HG03342 (cell line): ENCODE data around the gene ANO10.

Experiments
- ATAC-seq: cut with Tn5 transposase; IDR thresholded peaks from one replicate; pipeline ENCODE4 v1.9.1; 2021; ENCODE audit warnings: mild to moderate bottlenecking, moderate library complexity; ENCODE audit not compliant: unreplicated experiment

ANO10 gene

DNA sequence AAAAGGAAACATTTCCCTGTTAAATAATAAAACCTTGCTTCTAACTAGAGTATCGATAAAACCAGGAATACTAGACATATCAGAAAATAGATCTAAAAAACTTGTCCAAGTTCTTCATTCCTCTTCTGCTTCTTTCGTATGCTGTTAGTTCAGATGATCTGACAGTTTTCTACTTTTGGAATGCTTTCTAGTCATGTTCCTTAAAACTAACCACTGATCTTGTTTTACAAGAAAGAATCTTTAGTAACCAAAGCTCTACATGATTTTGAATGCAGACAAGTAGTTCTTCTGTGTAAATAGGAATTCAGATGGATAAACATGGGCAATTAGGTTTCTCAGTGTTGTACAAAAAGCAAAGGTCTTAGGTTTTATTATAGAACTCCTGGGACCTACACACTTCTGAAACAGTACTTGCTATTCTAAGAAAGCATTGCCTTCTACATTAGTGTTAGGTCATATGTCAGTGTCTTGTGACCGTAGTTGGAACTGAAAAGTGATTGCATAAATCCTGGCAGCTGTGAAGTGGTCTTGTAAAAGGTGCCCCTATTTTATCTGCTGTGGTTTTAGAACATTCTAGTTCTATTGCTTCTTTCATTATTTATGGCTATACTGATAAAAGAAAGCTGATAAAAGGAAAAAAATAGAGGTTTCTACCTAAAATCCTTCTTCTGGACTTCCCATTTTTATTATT, 294.8 kb downstream of the ANO10 start:
- ATAC-seq, result no peak

DNA sequence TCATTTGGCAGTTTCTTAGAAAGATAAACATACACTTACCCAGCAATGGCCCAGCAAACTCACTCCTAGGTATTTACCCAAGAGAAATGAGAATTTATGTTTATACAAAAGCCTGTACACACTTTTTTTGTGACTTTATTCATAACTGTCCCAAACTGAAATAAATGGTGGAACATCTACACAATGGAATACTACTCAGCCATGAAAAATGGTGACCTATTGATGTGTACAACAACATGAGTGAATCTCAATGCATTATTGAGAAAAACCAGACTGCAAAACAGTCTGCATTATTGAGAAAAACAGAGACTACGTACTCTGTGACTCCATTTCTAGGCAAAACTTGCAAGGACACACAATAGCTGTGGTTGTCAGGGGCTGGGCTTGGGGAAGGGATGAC, 298.3 kb downstream of the ANO10 start:
- no peak for ATAC-seq

DNA sequence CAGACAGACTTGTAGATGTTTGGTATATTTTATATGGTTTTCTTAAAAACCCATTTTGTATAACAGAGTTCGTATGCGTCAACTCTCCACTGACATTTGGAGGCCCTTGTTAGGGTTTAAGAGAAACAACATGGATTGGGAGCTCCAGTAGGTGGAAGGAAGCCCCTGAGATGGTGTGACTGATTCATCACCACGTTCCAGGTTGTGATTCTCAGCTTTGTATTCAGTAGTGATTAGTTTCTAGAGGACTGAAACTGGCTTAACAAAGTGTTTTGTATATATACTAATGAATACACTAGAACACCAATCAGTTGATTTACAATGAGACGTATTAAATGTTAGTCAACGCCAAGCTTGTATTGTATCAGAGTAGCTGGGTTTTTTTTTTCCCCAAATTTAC, 301.5 kb downstream of the ANO10 start:
- no peak for ATAC-seq

DNA sequence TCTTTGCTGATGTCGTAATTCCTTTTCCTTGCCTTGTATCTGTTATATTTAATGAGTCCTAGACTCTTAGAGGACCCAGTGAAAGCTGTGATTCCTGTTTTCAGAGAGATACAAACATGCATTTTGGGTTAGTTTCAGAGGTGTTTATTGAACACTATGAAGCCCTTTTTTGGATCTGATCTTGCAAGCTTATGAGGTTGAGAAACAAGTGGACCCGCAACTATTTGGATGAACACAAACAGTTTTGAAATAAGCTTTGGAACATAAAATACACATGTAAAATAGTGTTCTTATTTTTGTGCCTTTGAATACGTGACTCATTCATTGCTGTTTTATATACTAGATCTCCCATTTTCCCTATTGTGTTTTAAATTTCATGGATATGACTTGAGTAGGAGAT, 302.0 kb downstream of the ANO10 start:
- ATAC-seq, result no peak

DNA sequence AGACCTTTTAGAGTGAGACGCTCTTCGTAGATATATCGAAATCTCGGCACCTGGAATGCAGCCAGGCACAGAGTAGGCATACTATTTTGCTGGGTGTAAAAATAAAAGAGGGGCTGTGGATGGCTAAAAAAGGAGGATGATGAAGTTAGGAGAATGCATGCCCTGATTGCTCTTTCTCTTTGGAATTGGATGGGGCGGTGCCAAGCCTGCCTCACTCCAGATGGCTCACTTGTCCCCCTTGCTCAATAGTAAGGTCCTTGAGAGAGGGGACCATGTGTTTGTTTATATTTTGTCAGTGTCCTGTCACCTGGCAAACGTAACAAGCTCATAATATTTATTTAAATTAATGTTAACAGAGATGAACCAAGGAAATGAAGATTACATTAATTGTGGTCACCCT, 302.4 kb downstream of the ANO10 start:
- ATAC-seq, result no peak

DNA sequence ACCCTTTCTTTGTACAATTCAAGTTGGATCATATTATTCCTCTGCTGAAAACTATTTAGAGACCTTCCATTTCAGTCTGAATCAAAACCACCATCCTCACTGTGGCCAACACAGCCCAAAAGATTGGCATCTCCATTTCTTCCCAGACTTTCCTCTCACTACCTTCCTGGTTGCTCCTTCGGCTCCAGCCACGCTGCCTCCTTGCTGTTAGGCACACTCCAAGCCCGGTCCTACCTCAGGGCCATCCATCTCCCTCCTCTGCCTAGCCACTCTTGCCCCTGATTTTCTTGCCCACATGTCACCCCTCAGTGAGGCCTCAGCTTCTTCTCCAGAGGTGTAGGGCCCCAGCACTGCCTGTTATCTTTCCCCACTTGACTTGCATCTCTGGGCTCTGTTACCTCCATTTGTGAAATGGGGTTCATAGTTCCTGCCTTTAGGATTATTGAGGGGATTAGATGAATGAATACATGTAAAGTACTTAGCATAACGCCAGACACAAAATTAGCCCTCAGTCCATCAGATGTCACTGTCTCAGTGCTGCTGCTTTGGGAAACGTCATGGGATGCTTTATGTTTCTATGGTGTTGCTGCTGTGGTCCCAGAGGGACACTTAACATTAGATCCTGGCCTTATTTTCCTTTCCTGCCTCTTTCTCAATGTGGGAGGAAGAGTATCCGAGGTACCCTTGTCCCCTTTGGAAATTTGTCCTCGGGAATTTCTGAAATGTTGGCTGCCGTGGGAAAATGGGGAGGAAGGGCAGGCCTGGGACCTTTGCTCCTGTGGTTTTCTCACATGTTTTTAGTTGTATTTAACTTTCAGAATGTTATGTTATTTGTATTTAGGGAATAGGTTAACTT, 304.1 kb downstream of the ANO10 start:
- ATAC-seq, result no peak

DNA sequence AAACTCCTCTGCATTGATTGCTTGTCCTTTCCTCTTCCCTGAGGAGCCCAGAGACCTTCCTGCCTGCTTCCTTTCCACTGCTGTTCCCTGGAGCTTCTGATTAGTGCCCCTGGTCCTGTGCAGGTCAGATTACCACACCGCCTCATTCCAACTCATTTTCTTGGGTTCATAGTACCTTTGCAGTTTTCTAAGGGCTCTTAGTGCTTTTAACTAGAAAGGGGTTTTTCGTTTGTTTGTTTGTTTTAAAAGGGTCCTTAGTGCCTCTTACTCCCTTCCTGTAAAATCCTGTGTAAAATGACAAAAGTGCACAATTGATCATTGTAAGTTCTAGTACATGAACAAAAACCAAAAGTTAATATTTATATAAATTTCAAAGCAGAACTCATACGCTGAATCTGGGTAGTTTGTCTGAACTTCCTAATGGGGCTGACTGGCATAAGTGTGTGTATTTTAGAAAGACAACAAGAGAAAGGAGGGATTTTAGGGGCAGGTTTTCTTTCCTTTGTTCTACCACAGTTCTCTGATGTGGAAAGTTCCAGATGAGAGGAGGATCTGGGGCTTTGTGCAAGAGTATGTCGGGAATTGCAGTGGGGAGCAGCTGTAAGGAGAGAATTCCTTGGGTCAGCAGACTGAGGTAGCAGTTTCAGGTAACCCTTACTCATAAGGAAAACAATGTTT, 304.9 kb downstream of the ANO10 start:
- no peak for ATAC-seq
